ENCODE measurements around the gene GRIFIN. TPM values are rescaled to one million over a fixed set of nuclear protein-coding genes. Genes with fewer than 3 reads are reported as not detected.
A peak's percentile ranks its signal among the peaks of the same experiment; 100 is the strongest.

Gene GRIFIN
- total RNA-seq, 1 donor: not detected

DNA sequence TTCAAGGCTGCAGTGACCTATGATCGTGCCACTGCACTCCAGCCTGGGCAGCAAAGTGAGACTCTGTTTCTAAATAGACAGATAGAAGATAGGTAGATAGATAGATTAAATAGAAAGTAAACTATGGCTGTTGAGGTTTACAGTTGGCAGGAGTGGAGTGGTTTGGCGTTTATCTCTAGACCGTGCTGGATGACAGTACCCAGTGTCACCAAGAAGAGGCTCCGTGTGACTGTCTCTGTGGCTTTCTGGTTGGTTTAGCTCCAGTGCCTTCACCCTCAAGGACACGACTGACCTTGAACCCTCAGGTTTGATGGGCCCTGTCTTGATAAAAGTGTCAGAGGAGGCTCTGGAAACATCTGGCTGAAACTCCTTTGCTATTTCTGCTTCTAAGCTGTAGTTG, 41.1 kb downstream of the GRIFIN start:
- DNase-seq (ENCODE audit: low read depth): no peak
- TF ChIP-seq, protein P1, sequence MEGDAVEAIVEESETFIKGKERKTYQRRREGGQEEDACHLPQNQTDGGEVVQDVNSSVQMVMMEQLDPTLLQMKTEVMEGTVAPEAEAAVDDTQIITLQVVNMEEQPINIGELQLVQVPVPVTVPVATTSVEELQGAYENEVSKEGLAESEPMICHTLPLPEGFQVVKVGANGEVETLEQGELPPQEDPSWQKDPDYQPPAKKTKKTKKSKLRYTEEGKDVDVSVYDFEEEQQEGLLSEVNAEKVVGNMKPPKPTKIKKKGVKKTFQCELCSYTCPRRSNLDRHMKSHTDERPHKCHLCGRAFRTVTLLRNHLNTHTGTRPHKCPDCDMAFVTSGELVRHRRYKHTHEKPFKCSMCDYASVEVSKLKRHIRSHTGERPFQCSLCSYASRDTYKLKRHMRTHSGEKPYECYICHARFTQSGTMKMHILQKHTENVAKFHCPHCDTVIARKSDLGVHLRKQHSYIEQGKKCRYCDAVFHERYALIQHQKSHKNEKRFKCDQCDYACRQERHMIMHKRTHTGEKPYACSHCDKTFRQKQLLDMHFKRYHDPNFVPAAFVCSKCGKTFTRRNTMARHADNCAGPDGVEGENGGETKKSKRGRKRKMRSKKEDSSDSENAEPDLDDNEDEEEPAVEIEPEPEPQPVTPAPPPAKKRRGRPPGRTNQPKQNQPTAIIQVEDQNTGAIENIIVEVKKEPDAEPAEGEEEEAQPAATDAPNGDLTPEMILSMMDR (IDR thresholded peaks at IDR 0.05; ENCODE audit: insufficient read depth, low read depth, low read length): no peak
- no peak overlapping the region for H3K4me3 ChIP-seq (ENCODE audit: low read depth, low read length)

DNA sequence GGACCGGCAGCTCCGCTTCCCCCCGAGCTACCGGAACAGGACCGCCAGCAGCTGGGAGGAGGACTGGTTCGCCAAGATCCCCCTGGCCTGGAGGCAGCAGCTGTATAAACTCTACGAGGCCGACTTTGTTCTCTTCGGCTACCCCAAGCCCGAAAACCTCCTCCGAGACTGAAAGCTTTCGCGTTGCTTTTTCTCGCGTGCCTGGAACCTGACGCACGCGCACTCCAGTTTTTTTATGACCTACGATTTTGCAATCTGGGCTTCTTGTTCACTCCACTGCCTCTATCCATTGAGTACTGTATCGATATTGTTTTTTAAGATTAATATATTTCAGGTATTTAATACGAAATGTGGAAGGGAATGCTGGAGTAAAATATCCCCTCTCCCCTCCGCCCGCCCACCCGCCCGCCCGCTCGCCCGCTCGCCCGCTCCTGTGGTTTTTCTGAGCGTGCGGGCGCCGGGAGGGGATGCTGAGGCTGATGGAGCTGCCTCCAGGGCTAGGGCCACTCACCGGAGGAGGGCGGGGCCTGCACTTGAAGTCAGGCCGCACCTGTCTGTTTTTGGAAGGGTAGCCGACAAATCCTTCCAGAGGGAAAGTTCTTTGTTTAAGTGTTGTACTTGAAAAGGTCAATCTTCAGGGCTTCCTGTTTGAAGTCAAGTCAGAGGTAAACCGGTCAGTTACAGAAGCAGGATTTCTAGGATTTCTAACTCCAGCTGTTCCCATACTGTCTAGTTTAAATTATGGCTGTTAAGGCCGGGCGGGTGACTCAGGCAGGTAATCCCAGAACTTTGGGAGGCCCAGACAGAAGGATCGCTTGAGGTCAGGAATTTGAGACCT, 42.3 kb downstream of the GRIFIN start:
- no peak for DNase-seq (ENCODE audit: low read depth)
- no peak overlapping the region for H3K4me3 ChIP-seq (ENCODE audit: low read depth, low read length)
- TF ChIP-seq, protein P1 (IDR thresholded peaks at IDR 0.05; ENCODE audit: insufficient read depth, low read depth, low read length): no peak

DNA sequence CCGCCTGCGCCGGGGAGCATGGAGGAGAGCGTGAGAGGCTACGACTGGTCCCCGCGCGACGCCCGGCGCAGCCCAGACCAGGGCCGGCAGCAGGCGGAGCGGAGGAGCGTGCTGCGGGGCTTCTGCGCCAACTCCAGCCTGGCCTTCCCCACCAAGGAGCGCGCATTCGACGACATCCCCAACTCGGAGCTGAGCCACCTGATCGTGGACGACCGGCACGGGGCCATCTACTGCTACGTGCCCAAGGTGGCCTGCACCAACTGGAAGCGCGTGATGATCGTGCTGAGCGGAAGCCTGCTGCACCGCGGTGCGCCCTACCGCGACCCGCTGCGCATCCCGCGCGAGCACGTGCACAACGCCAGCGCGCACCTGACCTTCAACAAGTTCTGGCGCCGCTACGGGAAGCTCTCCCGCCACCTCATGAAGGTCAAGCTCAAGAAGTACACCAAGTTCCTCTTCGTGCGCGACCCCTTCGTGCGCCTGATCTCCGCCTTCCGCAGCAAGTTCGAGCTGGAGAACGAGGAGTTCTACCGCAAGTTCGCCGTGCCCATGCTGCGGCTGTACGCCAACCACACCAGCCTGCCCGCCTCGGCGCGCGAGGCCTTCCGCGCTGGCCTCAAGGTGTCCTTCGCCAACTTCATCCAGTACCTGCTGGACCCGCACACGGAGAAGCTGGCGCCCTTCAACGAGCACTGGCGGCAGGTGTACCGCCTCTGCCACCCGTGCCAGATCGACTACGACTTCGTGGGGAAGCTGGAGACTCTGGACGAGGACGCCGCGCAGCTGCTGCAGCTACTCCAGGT, 43.1 kb downstream of the GRIFIN start:
- DNase-seq (ENCODE audit: low read depth): no peak
- TF ChIP-seq, protein P1 (IDR thresholded peaks at IDR 0.05; ENCODE audit: insufficient read depth, low read depth, low read length): no peak
- no peak overlapping the region for H3K4me3 ChIP-seq (ENCODE audit: low read depth, low read length)

DNA sequence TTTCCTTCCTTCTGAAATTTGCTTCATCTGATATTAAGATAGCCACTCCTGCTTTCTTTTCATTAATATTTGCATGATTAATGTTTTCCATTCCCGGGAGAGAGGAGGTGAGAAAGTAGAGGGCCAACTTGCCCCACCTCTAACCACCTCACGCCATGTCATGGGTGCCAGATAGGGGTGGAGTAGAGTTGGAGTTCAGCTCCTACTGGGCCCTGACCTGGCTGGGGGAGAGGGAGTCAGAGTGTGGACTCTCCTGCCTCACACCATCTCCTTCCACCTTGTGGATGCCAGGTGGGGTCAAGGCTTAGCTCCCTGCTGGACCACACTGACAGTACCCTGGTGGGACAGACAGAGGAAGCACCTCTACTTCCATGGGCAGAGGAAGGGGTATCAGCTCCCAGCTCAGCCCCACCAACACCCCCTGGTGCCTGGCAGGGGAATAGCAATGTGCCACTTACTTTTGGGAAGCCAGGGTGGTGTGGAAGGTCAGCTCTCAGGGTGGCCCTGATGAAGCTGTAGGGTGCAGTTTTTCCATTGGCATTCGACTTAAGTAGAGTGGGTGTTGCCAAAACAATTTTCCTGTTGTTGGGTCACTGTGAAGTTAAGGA, 44.8 kb downstream of the GRIFIN start:
- H3K4me3 ChIP-seq (ENCODE audit: low read depth, low read length): no peak overlapping the region
- TF ChIP-seq, protein P1 (IDR thresholded peaks at IDR 0.05; ENCODE audit: insufficient read depth, low read depth, low read length): peak; percentile 74
- peak; percentile 23 for DNase-seq (ENCODE audit: low read depth)

DNA sequence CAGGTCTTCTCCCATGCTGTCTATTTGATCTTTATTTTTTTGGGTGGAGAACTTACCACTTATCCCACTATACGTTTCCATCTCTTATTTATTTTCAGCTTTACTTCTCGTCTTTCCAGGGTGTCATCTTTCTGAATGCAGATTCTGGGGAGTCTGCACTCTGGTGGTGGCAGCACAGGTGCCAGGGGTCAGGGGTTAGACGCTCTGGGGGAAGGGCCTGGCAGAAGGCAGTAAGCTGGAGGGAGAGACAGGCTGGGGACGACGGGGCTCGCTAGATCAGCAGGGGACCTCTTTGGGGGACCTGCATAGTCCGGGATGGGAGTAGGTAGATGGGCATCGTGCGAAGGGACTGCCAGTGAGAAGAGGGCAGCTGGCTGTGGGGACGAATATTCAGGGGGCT, 50.4 kb downstream of the GRIFIN start:
- DNase-seq (ENCODE audit: low read depth): no peak
- TF ChIP-seq, protein P1 (IDR thresholded peaks at IDR 0.05; ENCODE audit: insufficient read depth, low read depth, low read length): no peak
- no peak overlapping the region for H3K4me3 ChIP-seq (ENCODE audit: low read depth, low read length)

Other genes with a start within 250 kb of the GRIFIN start
- 43.6 and 67.6 TPM in 2 replicates for gene MAD1L1, start 243.5 kb downstream of the GRIFIN start, total RNA-seq
- gene MRM2, start 234.2 kb downstream of the GRIFIN start, total RNA-seq: 18.4 and 19.0 TPM in 2 replicates
- 13.4 and 30.3 TPM in 2 replicates for gene NUDT1, start 234.2 kb downstream of the GRIFIN start, total RNA-seq
- gene SNX8, start 162.0 kb downstream of the GRIFIN start, total RNA-seq: 17.7 and 21.3 TPM in 2 replicates
- 189 and 210 TPM in 2 replicates for gene EIF3B, start 121.6 kb downstream of the GRIFIN start, total RNA-seq
- 2.6 and 3.5 TPM in 2 replicates for gene CHST12, start 72.8 kb downstream of the GRIFIN start, total RNA-seq
- 7.4 and 10.8 TPM in 2 replicates for gene LFNG, start 43.4 kb upstream of the GRIFIN start, total RNA-seq
- gene BRAT1, start 79.1 kb upstream of the GRIFIN start, total RNA-seq: 23.3 and 27.7 TPM in 2 replicates
- 13.2 and 13.4 TPM in 2 replicates for gene IQCE, start 82.6 kb upstream of the GRIFIN start, total RNA-seq
- 61.3 and 77.3 TPM in 2 replicates for gene TTYH3, start 155.6 kb upstream of the GRIFIN start, total RNA-seq
- gene AMZ1, start 211.8 kb upstream of the GRIFIN start, total RNA-seq: 12.2 and 14.2 TPM in 2 replicates